ENCODE results near the gene TUBGCP3. TPM values are rescaled to one million over a fixed set of nuclear protein-coding genes. Genes with fewer than 3 reads are reported as not detected.
"Not testable (repeated sequence)": the region's sequence is repeated elsewhere in the genome, so short reads cannot be mapped to it uniquely, and the experiment has no call there.

Gene TUBGCP3
- total and polyA plus RNA-seq, 9 donors = 14.2 to 18.1 (median 16.7) TPM

DNA sequence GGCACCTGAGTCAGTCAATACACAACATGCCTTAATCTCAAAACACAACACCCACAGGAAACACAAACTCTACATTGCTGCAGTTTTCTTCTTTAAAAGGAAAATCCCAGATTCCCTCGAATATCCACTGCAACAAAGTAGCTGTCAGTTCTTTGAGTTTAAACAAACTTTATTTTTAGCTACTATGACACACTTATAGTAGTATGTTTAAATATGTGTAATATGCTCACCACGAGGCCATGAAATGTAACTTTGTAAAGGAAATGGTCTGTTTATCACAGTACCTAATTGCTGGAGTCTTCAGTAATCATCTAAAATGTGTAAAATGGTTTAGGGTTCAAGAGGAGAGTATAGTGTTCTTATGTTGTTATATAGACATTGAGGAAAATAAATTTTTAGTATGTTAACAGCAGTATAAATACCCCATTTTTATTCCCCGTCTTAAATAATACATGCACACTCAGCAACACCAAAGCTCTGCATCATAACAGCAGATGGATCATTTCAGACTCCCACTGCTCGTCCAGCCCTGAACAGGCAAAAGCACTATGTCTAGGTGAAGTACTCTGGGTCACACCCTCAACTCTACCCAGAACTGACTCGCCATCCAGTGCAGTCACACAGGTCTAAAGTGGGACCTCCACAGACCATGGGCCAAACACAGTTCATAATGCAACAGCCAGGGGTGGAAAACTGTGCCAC is 20.6 kb downstream of the TUBGCP3 start:
- Histone ChIP-seq H3K27me3 (ENCODE audit: control insufficient read depth, insufficient read depth, low read length) (no peaks in the 10 kb centered on the region), H3K36me3 (ENCODE audit: control insufficient read depth, insufficient read depth, low read length) (peaks cover 21% of the 10 kb centered on the region), H3K9me3 (replicated peaks; ENCODE audit: control insufficient read depth, low read depth, low read length) (no peaks in the 10 kb centered on the region), H3K4me1 (ENCODE audit: control insufficient read depth, insufficient read depth, low read length) (no peaks in the 10 kb centered on the region), H3K27ac (ENCODE audit: low read length) (no peak overlapping the region), H3K4me3 (ENCODE audit: low read length) (no peak overlapping the region)
- 100% methylated on average over 1 of the region's 5 CpGs for WGBS (ENCODE audit: insufficient coverage)
- DNase-seq = no peak

DNA sequence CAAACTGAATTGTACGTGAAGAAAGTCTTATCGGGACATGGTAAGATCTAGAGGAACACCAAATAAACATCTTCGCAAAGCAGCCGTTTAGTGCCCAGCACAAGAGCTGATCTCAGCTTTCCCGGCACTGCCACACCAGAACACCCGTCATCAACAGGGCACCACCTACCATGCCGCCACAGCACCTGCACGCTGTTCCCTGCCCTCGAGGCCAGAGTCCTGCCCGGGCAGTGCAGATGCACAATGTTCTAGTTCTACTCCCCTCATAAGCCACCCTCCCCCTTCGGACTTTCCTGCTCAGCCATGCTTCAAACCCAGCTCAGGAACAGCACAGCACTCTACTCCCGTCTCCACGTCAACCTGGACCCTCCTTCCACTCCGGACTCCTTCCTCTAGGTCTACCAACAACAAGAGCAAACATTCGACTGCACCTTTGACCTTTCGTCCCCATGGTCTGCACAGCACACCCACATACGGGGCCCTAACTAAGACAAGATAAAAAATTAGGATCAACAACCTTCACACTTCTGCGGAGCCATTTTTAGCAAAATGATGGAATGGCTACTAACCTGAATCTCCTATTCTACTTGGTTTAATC is 25.1 kb downstream of the TUBGCP3 start:
- no peaks in the 10 kb centered on the region for H3K27me3 ChIP-seq (ENCODE audit: control insufficient read depth, insufficient read depth, low read length)
- H3K9me3 ChIP-seq (replicated peaks; ENCODE audit: control insufficient read depth, low read depth, low read length) = no peaks in the 10 kb centered on the region
- no peak overlapping the region for H3K4me3 ChIP-seq (ENCODE audit: low read length)
- 93% methylated on average over 16 of the region's 18 CpGs for WGBS (ENCODE audit: insufficient coverage)
- DNase-seq = no peak
- H3K27ac ChIP-seq (ENCODE audit: low read length) = no peak overlapping the region
- peaks cover 24% of the 10 kb centered on the region for H3K36me3 ChIP-seq (ENCODE audit: control insufficient read depth, insufficient read depth, low read length)
- H3K4me1 ChIP-seq (ENCODE audit: control insufficient read depth, insufficient read depth, low read length) = no peaks in the 10 kb centered on the region

- WGBS (ENCODE audit: insufficient coverage) = no CpG with 5 or more reads among the region's 3 CpGs
- no peaks in the 10 kb centered on the region for H3K27me3 ChIP-seq (ENCODE audit: control insufficient read depth, insufficient read depth, low read length)
- no peak overlapping the region for H3K27ac ChIP-seq (ENCODE audit: low read length)
- no peaks in the 10 kb centered on the region for H3K4me1 ChIP-seq (ENCODE audit: control insufficient read depth, insufficient read depth, low read length)
- no peaks in the 10 kb centered on the region for H3K9me3 ChIP-seq (replicated peaks; ENCODE audit: control insufficient read depth, low read depth, low read length)
- H3K4me3 ChIP-seq (ENCODE audit: low read length) = no peak overlapping the region
- no peak for DNase-seq
- H3K36me3 ChIP-seq (ENCODE audit: control insufficient read depth, insufficient read depth, low read length) = peaks cover 25% of the 10 kb centered on the region
These were observed 25.7 kb downstream of the TUBGCP3 start for GRCh38 chr13:112562254-112562653.

- Histone ChIP-seq H3K27ac (ENCODE audit: low read length) (peak overlapping the region; percentile 25), H3K9me3 (replicated peaks; ENCODE audit: control insufficient read depth, low read depth, low read length) (no peaks in the 10 kb centered on the region), H3K36me3 (ENCODE audit: control insufficient read depth, insufficient read depth, low read length) (peaks cover 26% of the 10 kb centered on the region), H3K27me3 (ENCODE audit: control insufficient read depth, insufficient read depth, low read length) (no peaks in the 10 kb centered on the region), H3K4me1 (ENCODE audit: control insufficient read depth, insufficient read depth, low read length) (no peaks in the 10 kb centered on the region), H3K4me3 (ENCODE audit: low read length) (no peak overlapping the region)
- WGBS (ENCODE audit: insufficient coverage) = 66% methylated on average over 5 of the region's 10 CpGs
- DNase-seq = peak; percentile 39
These were observed 26.5 kb downstream of the TUBGCP3 start for GRCh38 chr13:112561478-112561877.

DNA sequence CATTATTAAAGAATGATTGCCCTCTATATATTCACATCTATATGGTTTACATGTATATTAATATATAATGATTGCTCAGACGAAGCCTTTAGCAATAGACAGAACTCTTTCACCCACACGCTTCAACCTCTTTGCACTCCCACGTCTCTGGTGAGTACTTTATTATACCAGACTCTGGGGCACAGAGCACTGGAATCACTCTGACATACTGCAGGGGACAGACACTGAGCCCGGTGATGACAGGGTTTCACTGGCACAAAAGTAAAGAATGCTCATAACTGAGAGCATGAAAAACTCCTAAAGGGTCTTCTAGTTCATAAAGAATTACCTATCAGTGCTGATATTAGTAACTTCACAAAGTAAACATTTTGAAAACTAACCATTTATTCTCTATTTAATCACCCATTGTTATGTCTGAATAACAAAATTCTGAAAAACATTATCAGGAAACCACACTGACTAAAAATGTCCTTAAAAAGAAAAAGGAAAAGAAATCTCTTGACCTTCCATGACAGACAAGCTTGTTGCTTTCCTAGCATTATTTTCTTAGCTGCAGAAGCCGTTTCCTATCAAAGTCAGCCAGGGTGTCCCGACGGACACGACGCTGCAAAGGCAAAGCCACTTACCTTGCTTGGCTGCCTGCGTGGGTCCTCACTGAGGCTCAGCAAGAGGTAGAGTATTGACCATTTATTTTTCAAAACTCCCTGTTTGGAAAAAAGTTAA is 29.1 kb downstream of the TUBGCP3 start:
- Histone ChIP-seq H3K4me1 (ENCODE audit: control insufficient read depth, insufficient read depth, low read length) (no peaks in the 10 kb centered on the region), H3K27me3 (ENCODE audit: control insufficient read depth, insufficient read depth, low read length) (no peaks in the 10 kb centered on the region), H3K4me3 (ENCODE audit: low read length) (no peak overlapping the region), H3K36me3 (ENCODE audit: control insufficient read depth, insufficient read depth, low read length) (peaks cover 46% of the 10 kb centered on the region), H3K27ac (ENCODE audit: low read length) (no peak overlapping the region), H3K9me3 (replicated peaks; ENCODE audit: control insufficient read depth, low read depth, low read length) (no peaks in the 10 kb centered on the region)
- 86% methylated on average over 5 of the region's 10 CpGs for WGBS (ENCODE audit: insufficient coverage)
- DNase-seq = no peak

DNA sequence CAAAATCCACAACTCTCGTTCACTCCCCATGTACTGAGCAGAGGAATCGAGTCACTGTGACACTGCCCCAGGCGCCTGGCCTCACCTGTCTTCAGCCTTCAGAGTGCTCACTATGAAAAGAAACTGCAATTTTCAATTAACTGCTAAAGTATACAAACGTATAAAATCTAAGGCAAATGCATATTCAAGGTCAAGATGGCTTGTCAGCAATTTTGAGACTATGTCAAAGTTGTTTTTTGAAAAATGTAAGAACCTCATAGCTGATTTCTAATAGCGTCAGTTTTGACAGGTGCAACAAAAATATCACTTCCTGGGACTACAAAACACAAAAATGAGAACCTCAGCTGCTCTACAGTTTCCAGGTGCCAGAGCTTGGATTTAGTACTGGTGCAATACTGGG is 31.4 kb downstream of the TUBGCP3 start:
- Histone ChIP-seq H3K36me3 (ENCODE audit: control insufficient read depth, insufficient read depth, low read length) (peaks cover 59% of the 10 kb centered on the region), H3K4me3 (ENCODE audit: low read length) (no peak overlapping the region), H3K9me3 (replicated peaks; ENCODE audit: control insufficient read depth, low read depth, low read length) (no peaks in the 10 kb centered on the region), H3K27ac (ENCODE audit: low read length) (no peak overlapping the region), H3K27me3 (ENCODE audit: control insufficient read depth, insufficient read depth, low read length) (no peaks in the 10 kb centered on the region), H3K4me1 (ENCODE audit: control insufficient read depth, insufficient read depth, low read length) (no peaks in the 10 kb centered on the region)
- 96% methylated on average over 3 of the region's 5 CpGs for WGBS (ENCODE audit: insufficient coverage)
- no peak for DNase-seq

GRCh38 chr13:112554214-112554850 is 33.6 kb downstream of the TUBGCP3 start:
- peaks cover 67% of the 10 kb centered on the region for H3K36me3 ChIP-seq (ENCODE audit: control insufficient read depth, insufficient read depth, low read length)
- WGBS (ENCODE audit: insufficient coverage) = 100% methylated on average over 1 of the region's 7 CpGs

DNA sequence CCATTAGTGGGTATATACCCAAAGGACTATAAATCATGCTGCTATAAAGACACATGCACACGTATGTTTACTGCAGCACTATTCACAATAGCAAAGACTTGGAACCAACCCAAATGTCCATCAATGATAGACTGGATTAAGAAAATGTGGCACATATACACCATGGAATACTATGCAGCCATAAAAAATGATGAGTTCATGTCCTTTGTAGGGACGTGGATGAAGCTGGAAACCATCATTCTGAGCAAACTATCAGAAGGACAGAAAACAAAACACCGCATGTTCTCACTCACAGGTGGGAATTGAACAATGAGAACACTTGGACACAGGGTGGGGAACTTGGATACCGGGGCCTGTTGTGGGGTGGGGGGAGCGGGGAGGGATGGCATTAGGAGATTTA is 39.0 kb downstream of the TUBGCP3 start:
- not testable (repeated sequence) for H3K27me3 ChIP-seq (ENCODE audit: control insufficient read depth, insufficient read depth, low read length); DNase-seq; H3K4me1 ChIP-seq (ENCODE audit: control insufficient read depth, insufficient read depth, low read length); H3K9me3 ChIP-seq (replicated peaks; ENCODE audit: control insufficient read depth, low read depth, low read length); H3K27ac ChIP-seq (ENCODE audit: low read length); H3K4me3 ChIP-seq (ENCODE audit: low read length)
- no CpG with 5 or more reads among the region's 5 CpGs for WGBS (ENCODE audit: insufficient coverage)
- H3K36me3 ChIP-seq (ENCODE audit: control insufficient read depth, insufficient read depth, low read length) = peaks cover 68% of the 10 kb centered on the region

More at GRCh38 chr13:112554214-112554850, 33.6 kb downstream of the TUBGCP3 start:
- DNase-seq = no peak
- Histone ChIP-seq H3K27me3 (ENCODE audit: control insufficient read depth, insufficient read depth, low read length) (no peaks in the 10 kb centered on the region), H3K4me3 (ENCODE audit: low read length) (no peak overlapping the region), H3K27ac (ENCODE audit: low read length) (no peak overlapping the region), H3K9me3 (replicated peaks; ENCODE audit: control insufficient read depth, low read depth, low read length) (no peaks in the 10 kb centered on the region), H3K4me1 (ENCODE audit: control insufficient read depth, insufficient read depth, low read length) (no peaks in the 10 kb centered on the region)

DNA sequence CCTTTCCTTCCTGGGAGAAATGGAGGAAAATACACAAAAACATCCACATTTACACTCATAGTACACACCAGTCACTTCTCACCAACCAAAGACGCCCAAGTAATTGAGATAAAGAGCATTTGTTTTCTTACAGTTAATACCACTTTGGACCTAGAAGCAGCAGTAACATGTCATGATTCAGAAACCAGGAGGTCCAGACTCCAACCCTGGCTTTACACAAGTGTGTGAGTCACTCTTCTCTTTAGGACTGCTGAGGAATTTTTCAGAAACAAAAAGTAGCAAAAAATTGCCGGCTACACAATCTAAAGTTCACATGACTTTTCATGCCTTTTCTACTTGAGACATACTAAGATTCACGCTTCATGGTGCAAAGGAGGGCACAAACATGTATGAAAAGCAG is 42.1 kb downstream of the TUBGCP3 start:
- Histone ChIP-seq H3K27me3 (ENCODE audit: control insufficient read depth, insufficient read depth, low read length) (no peaks in the 10 kb centered on the region), H3K4me3 (ENCODE audit: low read length) (no peak overlapping the region), H3K27ac (ENCODE audit: low read length) (no peak overlapping the region), H3K9me3 (replicated peaks; ENCODE audit: control insufficient read depth, low read depth, low read length) (no peaks in the 10 kb centered on the region), H3K36me3 (ENCODE audit: control insufficient read depth, insufficient read depth, low read length) (peaks cover 39% of the 10 kb centered on the region), H3K4me1 (ENCODE audit: control insufficient read depth, insufficient read depth, low read length) (no peaks in the 10 kb centered on the region)
- no CpG with 5 or more reads among the region's 3 CpGs for WGBS (ENCODE audit: insufficient coverage)
- DNase-seq = no peak

All from muscle of leg (tissue), 11 donors.